PC-3 (cell line): ENCODE results near the gene ST7. TPM values are rescaled to one million over a fixed set of nuclear protein-coding genes. Genes with fewer than 3 reads are reported as not detected.

Source experiments
- ATAC-seq: fragments of 200-7000 bp; cut with Tn5 transposase; 2 replicates; pipeline ENCODE4 v1.9.1; 2020; ENCODE audit warnings: mild to moderate bottlenecking, moderate library complexity
- BruUV-seq: library from RNA; stranded (reverse); fragments of 400-500 nt; replicated peaks from 2 replicates; lab custom pipeline; 2021; lab: Mats Ljungman, UMichigan
- CTCF ChIA-PET: fragments of 300-600 bp; sonication (Branson Sonifier 250); formaldehyde crosslinking; loops from one replicate; lab custom pipeline; 2022; ENCODE audit warnings: antibody characterized with exemption; lab: Charles Lee
- POLR2A ChIA-PET: fragments of 300-600 bp; sonication (Branson Sonifier 250); formaldehyde crosslinking; loops from one replicate; lab custom pipeline; 2022; ENCODE audit warnings: antibody characterized with exemption; ENCODE audit not compliant: unreplicated experiment; lab: Charles Lee
- DNase-seq: peaks from one replicate; pipeline ENCODE4 v3.0.0-alpha.2; 2015
- H2AFZ ChIP-seq: fragments of 300-600 bp; sonication (generic); 2 replicates; pipeline ENCODE4 v1.6.0; 2016; ENCODE audit warnings: antibody characterized with exemption, low read length
- H3F3A ChIP-seq: fragments of 300-600 bp; sonication (generic); one replicate; pipeline ENCODE4 v1.6.0; 2017; ENCODE audit warnings: antibody characterized with exemption, low read length, control low read depth, mild to moderate bottlenecking; ENCODE audit not compliant: unreplicated experiment
- H3K27ac ChIP-seq: fragments of 300-600 bp; sonication (generic); 2 replicates; pipeline ENCODE4 v1.5.1; 2016; ENCODE audit warnings: mild to moderate bottlenecking, low read length
- H3K27me3 ChIP-seq: fragments of 300-600 bp; sonication (generic); 2 replicates; pipeline ENCODE4 v1.6.1; 2016; ENCODE audit warnings: low read length, mixed read lengths
- H3K36me3 ChIP-seq: fragments of 300-600 bp; sonication (generic); 2 replicates; pipeline ENCODE4 v1.6.1; 2016; ENCODE audit warnings: low read depth, mixed run types, low read length, mixed read lengths
- H3K4me1 ChIP-seq: fragments of 300-600 bp; sonication (generic); 2 replicates; pipeline ENCODE4 v1.5.1; 2016; ENCODE audit warnings: low read length; ENCODE audit not compliant: insufficient read depth
- H3K4me2 ChIP-seq: fragments of 300-600 bp; sonication (generic); 2 replicates; pipeline ENCODE4 v1.6.0; 2016; ENCODE audit warnings: low read length
- H3K4me3 ChIP-seq: fragments of 300-600 bp; sonication (generic); 2 replicates; pipeline ENCODE4 v1.5.1; 2016; ENCODE audit warnings: mild to moderate bottlenecking, low read length, mixed read lengths
- H3K79me2 ChIP-seq: fragments of 300-600 bp; sonication (generic); 2 replicates; pipeline ENCODE4 v1.6.1; 2017; ENCODE audit warnings: low read length, mixed read lengths
- H3K9ac ChIP-seq: fragments of 300-600 bp; sonication (generic); 2 replicates; pipeline ENCODE4 v1.6.0; 2016; ENCODE audit warnings: mild to moderate bottlenecking, low read length
- H3K9me2 ChIP-seq: fragments of 300-600 bp; sonication (generic); replicated peaks from 2 replicates; pipeline ENCODE4 v1.6.1; 2016; ENCODE audit warnings: mixed run types, low read length, mixed read lengths
- H3K9me3 ChIP-seq: fragments of 300-600 bp; sonication (generic); 2 replicates; pipeline ENCODE4 v1.6.1; 2016; ENCODE audit warnings: low read length, mixed read lengths
- H4K20me1 ChIP-seq: fragments of 300-600 bp; sonication (generic); 2 replicates; pipeline ENCODE4 v1.6.1; 2016; ENCODE audit warnings: low read length, mixed read lengths
- CTCF ChIP-seq: fragments of 300-600 bp; sonication (generic); conservative IDR thresholded peaks from 2 replicates; pipeline ENCODE4 v1.5.1; 2017; ENCODE audit warnings: antibody characterized with exemption, low read depth, mild to moderate bottlenecking, low read length
- EZH2 ChIP-seq: fragments of 300-600 bp; sonication (generic); IDR thresholded peaks from one replicate; pipeline ENCODE4 v1.6.1; 2017; ENCODE audit warnings: antibody characterized with exemption, mild to moderate bottlenecking, low read length; ENCODE audit not compliant: unreplicated experiment
- EZH2phosphoT487 ChIP-seq: fragments of 300-600 bp; sonication (generic); IDR thresholded peaks from 2 replicates; pipeline ENCODE4 v1.6.1; 2018; ENCODE audit warnings: mild to moderate bottlenecking, antibody characterized with exemption, low read length, borderline replicate concordance
- intact Hi-C: fragments of 100-400 bp; cut with micrococcal nuclease; formaldehyde crosslinking; loops from 2 replicates; pipeline ENCODE4 v1.9.0; 2023
- total RNA-seq: library from RNA; depleted of rRNA; stranded (reverse); fragments of >200 nt; gene quantifications from 2 replicates; pipeline ENCODE4 v1.2.3, GENCODE V29; 2014

Gene ST7
- total RNA-seq, 1 experiment from 2014 or later = 19.7 TPM

- no peak overlapping the region for H3K4me2 ChIP-seq
- ATAC-seq (no peak), DNase-seq (no peak)
- H3K36me3 ChIP-seq = no peaks in the 10 kb centered on the region
- no peaks in the 10 kb centered on the region for H3K79me2 ChIP-seq
- no peaks in the 10 kb centered on the region for H4K20me1 ChIP-seq
- intact Hi-C loops = no loop called here
- no TSS peak for BruUV-seq
- peaks cover 19% of the 10 kb centered on the region for H3K4me1 ChIP-seq
- no peaks in the 10 kb centered on the region for H3K27me3 ChIP-seq
- CTCF ChIA-PET = no interaction called here
- POLR2A ChIA-PET = no interaction called here
- no peak overlapping the region for H3K27ac ChIP-seq
- H3K4me3 ChIP-seq = no peak overlapping the region
- H3K9me2 ChIP-seq = no peaks in the 10 kb centered on the region
- TF ChIP-seq EZH2 (no peak), CTCF (no peak), EZH2phosphoT487 (no peak)
- H3F3A ChIP-seq = no peaks in the 10 kb centered on the region
- H3K9me3 ChIP-seq = no peaks in the 10 kb centered on the region
- H3K9ac ChIP-seq = no peak overlapping the region
- no peak overlapping the region for H2AFZ ChIP-seq
These were observed 161.0 kb downstream of the ST7 start for GRCh38 chr7:117114272-117114671.

- intact Hi-C loops = no loop called here
- H3K79me2 ChIP-seq = no peaks in the 10 kb centered on the region
- no peak overlapping the region for H3K4me2 ChIP-seq
- BruUV-seq = no TSS peak
- H3K27ac ChIP-seq = no peak overlapping the region
- DNase-seq (no peak), ATAC-seq (no peak)
- H2AFZ ChIP-seq = no peak overlapping the region
- no peaks in the 10 kb centered on the region for H3K9me2 ChIP-seq
- H3K4me1 ChIP-seq = peaks cover 19% of the 10 kb centered on the region
- H3K4me3 ChIP-seq = no peak overlapping the region
- no peaks in the 10 kb centered on the region for H4K20me1 ChIP-seq
- POLR2A ChIA-PET = no interaction called here
- no peaks in the 10 kb centered on the region for H3K27me3 ChIP-seq
- CTCF ChIA-PET = no interaction called here
- no peaks in the 10 kb centered on the region for H3K9me3 ChIP-seq
- TF ChIP-seq CTCF = no peak
- H3F3A ChIP-seq = no peaks in the 10 kb centered on the region
- no peak overlapping the region for H3K9ac ChIP-seq
- no peaks in the 10 kb centered on the region for H3K36me3 ChIP-seq
These were observed 162.9 kb downstream of the ST7 start for GRCh38 chr7:117116211-117116610.

- TF ChIP-seq CTCF (no peak), EZH2 (no peak), EZH2phosphoT487 (no peak)
- H3K4me2 ChIP-seq = no peak overlapping the region
- H3K9ac ChIP-seq = no peak overlapping the region
- POLR2A ChIA-PET = interaction anchor here (0.7 kb wide), 1 partner anchor 116 kb away, joined by 3 read pairs; no protein-coding TSS in a partner anchor
- H3K9me3 ChIP-seq = no peaks in the 10 kb centered on the region
- CTCF ChIA-PET = no interaction called here
- no peaks in the 10 kb centered on the region for H3K27me3 ChIP-seq
- no peaks in the 10 kb centered on the region for H3F3A ChIP-seq
- intact Hi-C loops = no loop called here
- H2AFZ ChIP-seq = no peak overlapping the region
- no peak overlapping the region for H3K27ac ChIP-seq
- no peaks in the 10 kb centered on the region for H4K20me1 ChIP-seq
- H3K4me3 ChIP-seq = no peak overlapping the region
- BruUV-seq = no TSS peak
- no peaks in the 10 kb centered on the region for H3K36me3 ChIP-seq
- no peaks in the 10 kb centered on the region for H3K9me2 ChIP-seq
- ATAC-seq (no peak), DNase-seq (no peak)
- H3K79me2 ChIP-seq = no peaks in the 10 kb centered on the region
- H3K4me1 ChIP-seq = peaks cover 19% of the 10 kb centered on the region
These were observed 163.9 kb downstream of the ST7 start for GRCh38 chr7:117117172-117117571.
